Stimulated activated CD8-positive, alpha-beta memory T cell treated with anti-CD3 and anti-CD28 coated beads, Interleukin-7, amount 100 ng/mL, for 1 hour (primary cell): ENCODE results near the gene PDE6B.
"Not testable (repeated sequence)": the region's sequence is repeated elsewhere in the genome, so short reads cannot be mapped to it uniquely, and the experiment has no call there.

Experiments used
- DNase-seq, 2 donors: peaks; one replicate each; pipeline ENCODE4 v3.0.0-alpha.2; 2020; ENCODE audit warnings: low read depth in 2 of 2

PDE6B gene

GRCh38 chr4:622071-622995 lies 3.0 kb upstream of the PDE6B start:
- DNase-seq, result no peak

- DNase-seq, result no peak
Observed at GRCh38 chr4:622996-623913, 2.1 kb upstream of the PDE6B start.

- DNase-seq, result no peak
Observed at GRCh38 chr4:623914-624566, 1.3 kb upstream of the PDE6B start.

GRCh38 chr4:625631-626161 lies 323 bp downstream of the PDE6B start:
- no peak for DNase-seq

- DNase-seq, result no peak
Observed at GRCh38 chr4:626201-627091, 1.1 kb downstream of the PDE6B start.

GRCh38 chr4:627347-628125 lies 2.2 kb downstream of the PDE6B start:
- no peak for DNase-seq

- DNase-seq, result no peak
Observed at GRCh38 chr4:628311-628741, 3.0 kb downstream of the PDE6B start.

- DNase-seq, result no peak
Observed at GRCh38 chr4:628821-629635, 3.7 kb downstream of the PDE6B start.

GRCh38 chr4:629636-629914 lies 4.2 kb downstream of the PDE6B start:
- no peak for DNase-seq

- no peak for DNase-seq
Observed at GRCh38 chr4:629915-630641, 4.7 kb downstream of the PDE6B start.

- no peak for DNase-seq
Observed at GRCh38 chr4:630656-631055, 5.3 kb downstream of the PDE6B start.

GRCh38 chr4:632196-632790 lies 6.9 kb downstream of the PDE6B start:
- DNase-seq, result no peak

GRCh38 chr4:632926-633325 lies 7.6 kb downstream of the PDE6B start:
- no peak for DNase-seq

GRCh38 chr4:633406-633805 lies 8.0 kb downstream of the PDE6B start:
- DNase-seq, result no peak

- no peak for DNase-seq
Observed at GRCh38 chr4:633976-634598, 8.7 kb downstream of the PDE6B start.

- no peak for DNase-seq
Observed at GRCh38 chr4:634599-634985, 9.2 kb downstream of the PDE6B start.

GRCh38 chr4:635066-635835 lies 9.9 kb downstream of the PDE6B start:
- DNase-seq, result not testable (repeated sequence)
